PFSK-1 (cell line): Measurements from ENCODE around the gene ADAM19.

Experiments
- FOXP2 ChIP-seq: optimal IDR thresholded peaks from 2 replicates; pipeline ENCODE3; 2011; ENCODE audit warnings: borderline replicate concordance, control low read depth, inconsistent platforms; ENCODE audit not compliant: insufficient read depth; ENCODE audit errors: extremely low read length, extremely low read depth
- POLR2AphosphoS5 ChIP-seq: IDR thresholded peaks from 2 replicates; pipeline ENCODE4 v1.6.1; 2012; ENCODE audit warnings: low read depth, mild to moderate bottlenecking, control low read depth, low read length, moderate library complexity
- SIN3A ChIP-seq: IDR thresholded peaks from 2 replicates; pipeline ENCODE4 v1.6.1; 2012; ENCODE audit warnings: mild to moderate bottlenecking, low read length, moderate library complexity, borderline replicate concordance; ENCODE audit not compliant: insufficient read depth
- TAF1 ChIP-seq: IDR thresholded peaks from 2 replicates; pipeline ENCODE4 v1.6.1; 2012; ENCODE audit warnings: low read length, control low read depth, borderline replicate concordance; ENCODE audit not compliant: insufficient read depth
- TF ChIP-seq, protein P1 (sequence below), 2 experiments: IDR thresholded peaks; 2 replicates each; pipeline versions ENCODE4 v1.6.1 to v1.8.0; 2011 to 2012; ENCODE audit warnings: low read depth in 2 of 2, low read length in 2 of 2, control low read depth in 1 of 2, inconsistent platforms in 1 of 2, mild to moderate bottlenecking in 1 of 2, moderate library complexity in 1 of 2; ENCODE audit not compliant: insufficient read depth in 1 of 2

ADAM19 gene

GRCh38 chr5:157506981-157507780, 68.4 kb downstream of the ADAM19 start:
- TF ChIP-seq TAF1 (no peak), POLR2AphosphoS5 (no peak), SIN3A (no peak), FOXP2 (no peak)
- TF ChIP-seq, protein P1, sequence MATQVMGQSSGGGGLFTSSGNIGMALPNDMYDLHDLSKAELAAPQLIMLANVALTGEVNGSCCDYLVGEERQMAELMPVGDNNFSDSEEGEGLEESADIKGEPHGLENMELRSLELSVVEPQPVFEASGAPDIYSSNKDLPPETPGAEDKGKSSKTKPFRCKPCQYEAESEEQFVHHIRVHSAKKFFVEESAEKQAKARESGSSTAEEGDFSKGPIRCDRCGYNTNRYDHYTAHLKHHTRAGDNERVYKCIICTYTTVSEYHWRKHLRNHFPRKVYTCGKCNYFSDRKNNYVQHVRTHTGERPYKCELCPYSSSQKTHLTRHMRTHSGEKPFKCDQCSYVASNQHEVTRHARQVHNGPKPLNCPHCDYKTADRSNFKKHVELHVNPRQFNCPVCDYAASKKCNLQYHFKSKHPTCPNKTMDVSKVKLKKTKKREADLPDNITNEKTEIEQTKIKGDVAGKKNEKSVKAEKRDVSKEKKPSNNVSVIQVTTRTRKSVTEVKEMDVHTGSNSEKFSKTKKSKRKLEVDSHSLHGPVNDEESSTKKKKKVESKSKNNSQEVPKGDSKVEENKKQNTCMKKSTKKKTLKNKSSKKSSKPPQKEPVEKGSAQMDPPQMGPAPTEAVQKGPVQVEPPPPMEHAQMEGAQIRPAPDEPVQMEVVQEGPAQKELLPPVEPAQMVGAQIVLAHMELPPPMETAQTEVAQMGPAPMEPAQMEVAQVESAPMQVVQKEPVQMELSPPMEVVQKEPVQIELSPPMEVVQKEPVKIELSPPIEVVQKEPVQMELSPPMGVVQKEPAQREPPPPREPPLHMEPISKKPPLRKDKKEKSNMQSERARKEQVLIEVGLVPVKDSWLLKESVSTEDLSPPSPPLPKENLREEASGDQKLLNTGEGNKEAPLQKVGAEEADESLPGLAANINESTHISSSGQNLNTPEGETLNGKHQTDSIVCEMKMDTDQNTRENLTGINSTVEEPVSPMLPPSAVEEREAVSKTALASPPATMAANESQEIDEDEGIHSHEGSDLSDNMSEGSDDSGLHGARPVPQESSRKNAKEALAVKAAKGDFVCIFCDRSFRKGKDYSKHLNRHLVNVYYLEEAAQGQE (IDR thresholded peaks at IDR 0.05; ENCODE audit: insufficient read depth in 1 of 2, low read depth in 2 of 2, low read length in 2 of 2) = no peak

DNA sequence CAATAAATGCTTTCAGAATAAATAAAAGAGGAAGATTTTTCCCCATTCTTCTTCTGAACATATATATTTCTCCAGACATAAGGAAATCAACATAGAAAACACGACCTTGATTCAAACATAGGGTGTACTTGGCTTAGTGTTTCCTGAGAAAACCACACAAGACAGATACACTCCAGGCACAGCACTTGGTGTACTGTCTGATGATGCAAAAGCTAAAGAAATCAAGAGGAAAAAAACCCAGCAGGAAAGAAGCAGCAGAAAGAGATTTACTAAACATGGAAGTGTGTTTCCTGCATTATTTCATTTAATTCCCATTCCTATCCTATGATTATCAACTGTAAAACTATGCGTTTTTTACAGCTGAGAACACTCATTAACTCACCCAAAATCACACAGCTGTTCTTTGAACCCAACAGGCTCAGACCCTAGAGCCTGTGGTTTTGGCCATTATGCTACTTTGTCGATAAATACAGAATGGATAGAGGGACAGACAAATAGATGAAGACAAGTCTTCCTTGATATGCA, 69.4 kb downstream of the ADAM19 start:
- TF ChIP-seq FOXP2 = no peak
- TF ChIP-seq POLR2AphosphoS5 = no peak
- TF ChIP-seq TAF1 = no peak
- TF ChIP-seq, protein P1 (IDR thresholded peaks at IDR 0.05; ENCODE audit: insufficient read depth in 1 of 2, low read depth in 2 of 2, low read length in 2 of 2) = no peak
- no peak for TF ChIP-seq SIN3A

- TF ChIP-seq TAF1 (no peak), FOXP2 (no peak), SIN3A (no peak), POLR2AphosphoS5 (no peak)
- TF ChIP-seq, protein P1 (IDR thresholded peaks at IDR 0.05; ENCODE audit: insufficient read depth in 1 of 2, low read depth in 2 of 2, low read length in 2 of 2) = no peak
These were observed 70.1 kb downstream of the ADAM19 start for GRCh38 chr5:157505496-157505895.

GRCh38 chr5:157504053-157504452, 71.5 kb downstream of the ADAM19 start:
- TF ChIP-seq, protein P1 (IDR thresholded peaks at IDR 0.05; ENCODE audit: insufficient read depth in 1 of 2, low read depth in 2 of 2, low read length in 2 of 2) = no peak
